ENCODE data around the gene ELANE. TPM values are rescaled to one million over a fixed set of nuclear protein-coding genes. Genes with fewer than 3 reads are reported as not detected.
A peak's percentile ranks its signal among the peaks of the same experiment; 100 is the strongest.

Gene ELANE
- not detected for total RNA-seq

DNA sequence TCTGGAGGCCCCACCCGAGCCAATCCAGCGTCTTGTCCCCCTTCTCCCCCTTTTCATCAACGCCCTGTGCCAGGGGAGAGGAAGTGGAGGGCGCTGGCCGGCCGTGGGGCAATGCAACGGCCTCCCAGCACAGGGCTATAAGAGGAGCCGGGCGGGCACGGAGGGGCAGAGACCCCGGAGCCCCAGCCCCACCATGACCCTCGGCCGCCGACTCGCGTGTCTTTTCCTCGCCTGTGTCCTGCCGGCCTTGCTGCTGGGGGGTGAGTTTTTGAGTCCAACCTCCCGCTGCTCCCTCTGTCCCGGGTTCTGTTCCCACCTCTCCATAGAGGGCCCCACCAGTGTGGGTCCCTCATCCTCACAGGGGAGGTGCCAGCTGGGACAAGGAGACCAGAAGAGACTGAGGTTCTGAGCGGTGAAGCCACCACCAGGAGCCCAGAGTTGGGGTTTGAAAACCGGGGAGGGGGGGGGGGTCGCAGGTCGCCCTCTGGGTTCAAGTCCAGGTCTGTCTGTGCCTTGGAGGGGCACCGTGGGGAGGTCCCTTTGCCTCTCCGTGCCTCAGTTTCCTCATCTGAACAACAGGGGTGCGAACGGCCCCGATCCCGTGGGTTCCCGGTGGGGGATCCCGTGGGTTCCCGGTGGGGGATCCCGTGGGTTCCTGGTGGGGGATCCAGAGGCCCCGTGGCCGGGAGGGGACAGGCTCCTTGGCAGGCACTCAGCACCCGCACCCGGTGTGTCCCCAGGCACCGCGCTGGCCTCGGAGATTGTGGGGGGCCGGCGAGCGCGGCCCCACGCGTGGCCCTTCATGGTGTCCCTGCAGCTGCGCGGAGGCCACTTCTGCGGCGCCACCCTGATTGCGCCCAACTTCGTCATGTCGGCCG is at the start of gene ELANE:
Gene ELANE, plus strand, starts transcription at position 168 of the 878 bp plus-strand sequence. Its CDS starts 26 bp downstream, at position 194.
- Mint-ChIP-seq H3K36me3 (ENCODE audit: low read depth) (no peaks in the 10 kb centered on the region), H3K9me3 (no peaks in the 10 kb centered on the region), H3K4me1 (peaks cover 2% of the 10 kb centered on the region), H3K27ac (no peak within 1 kb of the TSS), H3K4me3 (no peak within 1 kb of the TSS), H3K27me3 (peaks cover 10% of the 10 kb centered on the region)
- CTCF ChIA-PET = interaction anchor here (0.8 kb wide), 1 partner anchor 10 kb away, joined by 4 read pairs; no protein-coding TSS in a partner anchor
- POLR2A ChIA-PET = no interaction called here
- DNase-seq = no peak

GRCh38 chr19:802498-803098 is 49.5 kb upstream of the ELANE start:
- peak overlapping the region; percentile 75 for H3K27ac Mint-ChIP-seq
- peaks cover 41% of the 10 kb centered on the region for H3K4me1 Mint-ChIP-seq
- no peaks in the 10 kb centered on the region for H3K27me3 Mint-ChIP-seq
- CTCF ChIA-PET = interaction anchor here (0.9 to 1.6 kb wide), 2 partner anchors 9 to 30 kb away, joined by 3 read pairs; no protein-coding TSS in a partner anchor
- DNase-seq = no peak
- H3K4me3 Mint-ChIP-seq = no peak overlapping the region
- peaks cover 51% of the 10 kb centered on the region for H3K36me3 Mint-ChIP-seq (ENCODE audit: low read depth)
- POLR2A ChIA-PET = no interaction called here
- no peaks in the 10 kb centered on the region for H3K9me3 Mint-ChIP-seq

DNA sequence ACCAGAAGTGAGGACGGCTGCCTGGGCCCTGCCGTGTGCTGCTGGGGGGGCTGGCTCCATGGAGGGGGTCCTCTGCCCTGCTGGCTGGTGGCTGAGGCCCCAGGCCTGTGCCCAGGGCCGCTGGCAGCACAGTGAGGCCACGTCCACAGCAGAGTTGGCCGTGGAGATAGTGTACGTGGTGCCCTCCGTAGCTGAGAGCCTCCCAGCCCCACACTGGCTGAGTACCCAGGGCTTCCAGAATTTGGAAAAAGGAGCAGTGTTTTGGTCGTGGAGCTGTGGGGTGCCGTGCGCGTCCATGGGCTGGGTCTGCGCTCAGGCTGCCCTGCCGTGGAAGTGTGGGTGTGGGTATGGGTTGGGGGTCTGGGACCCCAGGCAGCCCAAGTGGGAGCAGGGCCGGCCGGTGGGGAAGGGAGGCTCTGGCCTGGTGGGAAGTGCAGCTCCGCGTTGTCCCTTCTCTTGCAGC is 49.0 kb upstream of the ELANE start:
- POLR2A ChIA-PET = no interaction called here
- Mint-ChIP-seq H3K9me3 (no peaks in the 10 kb centered on the region), H3K4me3 (no peak overlapping the region), H3K4me1 (peaks cover 41% of the 10 kb centered on the region), H3K27ac (no peak overlapping the region), H3K27me3 (no peaks in the 10 kb centered on the region), H3K36me3 (ENCODE audit: low read depth) (peaks cover 57% of the 10 kb centered on the region)
- no peak for DNase-seq
- CTCF ChIA-PET = interaction anchor here (0.9 kb wide), 1 partner anchor 30 kb away, joined by 3 read pairs; no protein-coding TSS in a partner anchor

DNA sequence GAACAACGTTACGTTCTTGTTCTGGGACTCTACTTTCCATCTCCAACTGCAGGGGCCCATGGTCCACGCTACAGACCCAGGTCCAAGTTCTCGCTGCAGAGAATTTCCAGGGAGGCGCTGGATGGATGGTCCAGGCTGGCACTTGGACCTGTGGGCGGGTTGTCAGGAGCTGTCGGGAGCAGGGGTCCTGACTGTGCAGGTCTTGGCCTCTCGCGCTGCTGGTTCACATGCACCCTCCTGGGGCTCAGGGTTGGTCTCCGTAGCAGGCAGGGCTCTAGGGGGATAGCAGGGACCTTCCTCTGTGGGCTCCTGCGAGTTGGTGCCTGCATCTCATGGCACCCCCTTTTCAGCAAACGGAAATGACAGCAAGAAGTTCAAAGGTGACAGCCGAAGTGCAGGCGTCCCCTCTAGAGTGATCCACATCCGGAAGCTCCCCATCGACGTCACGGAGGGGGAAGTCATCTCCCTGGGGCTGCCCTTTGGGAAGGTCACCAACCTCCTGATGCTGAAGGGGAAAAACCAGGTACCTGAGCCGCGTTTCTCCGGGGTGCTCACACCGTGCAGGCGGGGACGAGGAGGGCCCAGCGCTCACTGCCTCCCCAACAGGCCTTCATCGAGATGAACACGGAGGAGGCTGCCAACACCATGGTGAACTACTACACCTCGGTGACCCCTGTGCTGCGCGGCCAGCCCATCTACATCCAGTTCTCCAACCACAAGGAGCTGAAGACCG is 48.3 kb upstream of the ELANE start:
- Mint-ChIP-seq H3K36me3 (ENCODE audit: low read depth) (peaks cover 57% of the 10 kb centered on the region), H3K4me3 (no peak overlapping the region), H3K9me3 (no peaks in the 10 kb centered on the region), H3K27ac (no peak overlapping the region), H3K4me1 (peaks cover 41% of the 10 kb centered on the region), H3K27me3 (no peaks in the 10 kb centered on the region)
- DNase-seq = no peak
- ChIA-PET POLR2A (no interaction called here), CTCF (no interaction called here)

DNA sequence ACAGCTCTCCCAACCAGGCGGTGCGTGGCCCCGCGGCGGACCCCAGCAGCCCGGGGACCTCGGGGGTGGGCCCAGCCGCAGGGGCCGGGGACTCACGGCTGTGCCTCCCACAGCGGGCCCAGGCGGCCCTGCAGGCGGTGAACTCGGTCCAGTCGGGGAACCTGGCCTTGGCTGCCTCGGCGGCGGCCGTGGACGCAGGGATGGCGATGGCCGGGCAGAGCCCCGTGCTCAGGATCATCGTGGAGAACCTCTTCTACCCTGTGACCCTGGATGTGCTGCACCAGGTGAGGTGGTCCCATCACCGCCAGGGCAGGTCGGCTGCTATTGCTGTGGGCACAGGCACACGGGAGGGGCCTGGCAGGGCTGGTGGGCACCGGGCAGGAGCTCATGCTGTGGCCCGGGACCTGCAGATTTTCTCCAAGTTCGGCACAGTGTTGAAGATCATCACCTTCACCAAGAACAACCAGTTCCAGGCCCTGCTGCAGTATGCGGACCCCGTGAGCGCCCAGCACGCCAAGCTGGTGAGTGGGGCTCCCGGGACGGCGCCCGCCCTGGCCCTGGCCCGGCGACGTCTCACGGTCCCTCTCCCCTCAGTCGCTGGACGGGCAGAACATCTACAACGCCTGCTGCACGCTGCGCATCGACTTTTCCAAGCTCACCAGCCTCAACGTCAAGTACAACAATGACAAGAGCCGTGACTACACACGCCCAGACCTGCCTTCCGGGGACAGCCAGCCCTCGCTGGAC is 47.5 kb upstream of the ELANE start:
- DNase-seq = no peak
- Mint-ChIP-seq H3K27ac (no peak overlapping the region), H3K27me3 (no peaks in the 10 kb centered on the region), H3K4me1 (peaks cover 35% of the 10 kb centered on the region), H3K36me3 (ENCODE audit: low read depth) (peaks cover 53% of the 10 kb centered on the region), H3K9me3 (no peaks in the 10 kb centered on the region), H3K4me3 (no peak overlapping the region)
- ChIA-PET POLR2A (no interaction called here), CTCF (no interaction called here)

DNA sequence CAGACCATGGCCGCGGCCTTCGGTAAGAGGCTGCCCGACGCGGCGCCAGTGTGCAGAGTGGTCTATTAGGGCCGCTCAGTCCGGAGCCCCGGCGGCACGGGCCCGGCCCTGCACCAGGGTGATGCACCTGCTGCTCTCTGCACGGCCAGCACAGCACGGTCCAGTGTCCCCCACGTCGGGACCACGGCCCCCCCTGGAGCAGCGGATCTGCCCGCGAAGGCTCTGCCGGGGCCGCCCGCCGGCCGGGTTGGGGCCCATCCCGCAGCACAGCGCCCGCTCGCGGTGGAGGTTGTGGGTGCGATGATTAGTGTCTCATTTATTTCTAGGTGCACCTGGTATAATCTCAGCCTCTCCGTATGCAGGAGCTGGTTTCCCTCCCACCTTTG is 46.9 kb upstream of the ELANE start:
- CTCF ChIA-PET = no interaction called here
- POLR2A ChIA-PET = no interaction called here
- H3K36me3 Mint-ChIP-seq (ENCODE audit: low read depth) = peaks cover 54% of the 10 kb centered on the region
- no peaks in the 10 kb centered on the region for H3K9me3 Mint-ChIP-seq
- no peak for DNase-seq
- no peak overlapping the region for H3K4me3 Mint-ChIP-seq
- no peak overlapping the region for H3K27ac Mint-ChIP-seq
- H3K4me1 Mint-ChIP-seq = peaks cover 30% of the 10 kb centered on the region
- no peaks in the 10 kb centered on the region for H3K27me3 Mint-ChIP-seq

GRCh38 chr19:805600-806550 is 46.2 kb upstream of the ELANE start:
- H3K36me3 Mint-ChIP-seq (ENCODE audit: low read depth) = peaks cover 54% of the 10 kb centered on the region
- no peak for DNase-seq
- ChIA-PET POLR2A (no interaction called here), CTCF (no interaction called here)
- no peaks in the 10 kb centered on the region for H3K9me3 Mint-ChIP-seq
- no peak overlapping the region for H3K27ac Mint-ChIP-seq
- no peaks in the 10 kb centered on the region for H3K27me3 Mint-ChIP-seq
- H3K4me1 Mint-ChIP-seq = peaks cover 24% of the 10 kb centered on the region
- H3K4me3 Mint-ChIP-seq = no peak overlapping the region

DNA sequence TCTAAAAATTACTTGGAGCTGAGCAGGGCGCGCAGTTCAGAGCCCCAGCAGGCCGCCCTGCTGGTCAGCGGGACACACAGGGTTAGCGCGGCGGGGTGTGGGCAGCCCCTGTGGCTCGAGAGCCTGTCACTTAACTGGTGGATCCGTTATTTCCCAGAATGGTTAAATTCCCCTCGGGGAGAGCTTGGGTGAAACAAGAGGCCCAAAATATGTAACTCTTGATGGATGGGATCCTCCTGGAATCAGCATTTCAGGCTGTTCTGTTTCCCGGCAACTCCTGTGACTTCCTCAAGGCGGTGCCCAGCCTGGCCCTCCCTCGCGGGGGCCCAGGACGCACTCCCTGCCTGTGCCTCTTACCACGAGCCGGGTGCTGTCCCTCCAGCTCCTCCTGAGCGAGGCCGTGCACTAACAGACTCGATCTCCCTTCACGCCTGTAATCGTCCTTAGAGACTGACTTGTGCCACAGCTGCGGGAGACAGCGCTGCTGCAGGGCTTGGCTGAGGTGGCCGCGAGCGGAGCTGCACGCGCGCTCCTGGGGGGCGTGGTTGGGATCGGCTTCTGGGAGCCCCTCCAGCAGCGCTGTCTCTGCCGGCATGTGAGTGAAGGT is 45.2 kb upstream of the ELANE start:
- Mint-ChIP-seq H3K9me3 (no peaks in the 10 kb centered on the region), H3K27me3 (no peaks in the 10 kb centered on the region), H3K4me1 (peaks cover 14% of the 10 kb centered on the region), H3K4me3 (no peak overlapping the region), H3K36me3 (ENCODE audit: low read depth) (peaks cover 57% of the 10 kb centered on the region), H3K27ac (no peak overlapping the region)
- no peak for DNase-seq
- ChIA-PET CTCF (no interaction called here), POLR2A (no interaction called here)

GRCh38 chr19:807627-808422 is 44.3 kb upstream of the ELANE start:
- H3K27ac Mint-ChIP-seq = no peak overlapping the region
- no peak overlapping the region for H3K4me3 Mint-ChIP-seq
- no peaks in the 10 kb centered on the region for H3K27me3 Mint-ChIP-seq
- ChIA-PET POLR2A (no interaction called here), CTCF (interaction anchor here (1.4 to 1.8 kb wide), 2 partner anchors 8 to 30 kb away, joined by 3 to 6 read pairs; no protein-coding TSS in a partner anchor)
- H3K4me1 Mint-ChIP-seq = peaks cover 7% of the 10 kb centered on the region
- DNase-seq = no peak
- no peaks in the 10 kb centered on the region for H3K9me3 Mint-ChIP-seq
- peaks cover 53% of the 10 kb centered on the region for H3K36me3 Mint-ChIP-seq (ENCODE audit: low read depth)

DNA sequence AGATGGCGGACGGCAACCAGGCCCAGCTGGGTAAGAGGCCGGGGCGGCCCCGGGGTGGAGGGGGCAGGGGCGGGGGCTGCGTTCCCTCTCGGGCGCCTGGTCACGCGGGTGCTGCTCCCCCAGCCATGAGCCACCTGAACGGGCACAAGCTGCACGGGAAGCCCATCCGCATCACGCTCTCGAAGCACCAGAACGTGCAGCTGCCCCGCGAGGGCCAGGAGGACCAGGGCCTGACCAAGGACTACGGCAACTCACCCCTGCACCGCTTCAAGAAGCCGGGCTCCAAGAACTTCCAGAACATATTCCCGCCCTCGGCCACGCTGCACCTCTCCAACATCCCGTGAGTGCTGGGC is 43.7 kb upstream of the ELANE start:
- Mint-ChIP-seq H3K9me3 (no peaks in the 10 kb centered on the region), H3K36me3 (ENCODE audit: low read depth) (peaks cover 51% of the 10 kb centered on the region), H3K27me3 (no peaks in the 10 kb centered on the region), H3K4me3 (no peak overlapping the region), H3K4me1 (peaks cover 7% of the 10 kb centered on the region), H3K27ac (no peak overlapping the region)
- no peak for DNase-seq
- ChIA-PET CTCF (interaction anchor here (1.4 to 1.8 kb wide), 2 partner anchors 9 to 29 kb away, joined by 3 to 6 read pairs; no protein-coding TSS in a partner anchor), POLR2A (no interaction called here)

Measured in activated CD4-positive, alpha-beta T cell treated with anti-CD3 and anti-CD28 coated beads, Interleukin-2, amount 10 ng/mL, durations not matched to agents 7 days and 5 days (primary cell).